Fibroblast of upper back skin (primary cell): Measurements from ENCODE around the gene PTPRD.
"Not testable (repeated sequence)": the region's sequence is repeated elsewhere in the genome, so short reads cannot be mapped to it uniquely, and the experiment has no call there.

Experiments
- DNase-seq: peaks from one replicate; pipeline ENCODE4 v3.0.0-alpha.2; 2013

Gene PTPRD

DNA sequence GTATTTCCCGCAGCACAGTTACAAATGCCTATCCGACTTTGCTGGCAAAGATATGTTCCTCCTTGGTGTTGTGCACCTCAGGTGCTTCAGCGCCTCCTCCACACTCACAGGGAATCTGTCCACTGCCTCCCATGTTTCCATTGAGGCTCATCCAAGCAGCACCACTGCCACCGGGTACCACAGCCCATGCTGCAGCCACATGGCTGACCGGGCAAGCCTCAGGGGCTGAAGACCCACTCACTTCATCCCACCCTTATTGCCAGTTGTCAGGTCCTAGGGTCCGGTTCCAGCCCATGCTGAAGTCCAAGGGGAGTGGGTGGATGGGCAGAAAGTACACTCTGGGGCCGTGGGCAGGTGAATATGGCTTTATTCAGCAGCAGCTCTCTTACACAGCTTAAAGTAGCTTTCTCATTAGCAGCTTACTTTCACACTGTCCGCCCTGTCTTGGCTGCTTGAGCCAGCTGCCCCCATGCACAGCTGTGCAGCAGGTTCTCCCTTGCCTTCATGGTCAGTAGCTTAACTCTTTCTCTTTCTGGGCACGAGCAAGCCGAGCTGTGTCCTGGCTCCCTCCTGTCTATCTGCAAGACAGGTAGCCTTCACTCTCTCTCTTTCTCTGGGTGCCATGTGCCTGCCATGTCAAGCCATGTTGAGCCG, 1052.3 kb downstream of the PTPRD start:
- no peak for DNase-seq

DNA sequence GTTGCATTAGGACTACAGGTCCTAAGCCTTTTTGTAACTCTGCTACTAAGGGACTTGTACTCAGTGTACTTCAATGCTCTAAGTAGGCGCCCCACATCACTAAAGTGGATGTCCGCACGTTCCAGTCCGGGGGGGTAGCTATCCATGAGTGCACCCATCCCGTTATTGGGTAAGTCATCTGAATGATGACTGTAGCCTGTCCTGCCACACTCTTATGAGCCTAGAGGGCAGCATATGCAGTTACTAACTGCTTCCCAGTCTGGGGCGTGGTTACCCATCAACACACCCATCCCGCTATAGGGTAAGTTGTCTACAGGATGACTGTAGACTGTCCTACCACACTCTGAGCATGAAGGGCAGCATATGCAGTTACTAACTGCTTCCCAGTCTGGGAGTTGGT, 1053.9 kb downstream of the PTPRD start:
- DNase-seq: no peak

DNA sequence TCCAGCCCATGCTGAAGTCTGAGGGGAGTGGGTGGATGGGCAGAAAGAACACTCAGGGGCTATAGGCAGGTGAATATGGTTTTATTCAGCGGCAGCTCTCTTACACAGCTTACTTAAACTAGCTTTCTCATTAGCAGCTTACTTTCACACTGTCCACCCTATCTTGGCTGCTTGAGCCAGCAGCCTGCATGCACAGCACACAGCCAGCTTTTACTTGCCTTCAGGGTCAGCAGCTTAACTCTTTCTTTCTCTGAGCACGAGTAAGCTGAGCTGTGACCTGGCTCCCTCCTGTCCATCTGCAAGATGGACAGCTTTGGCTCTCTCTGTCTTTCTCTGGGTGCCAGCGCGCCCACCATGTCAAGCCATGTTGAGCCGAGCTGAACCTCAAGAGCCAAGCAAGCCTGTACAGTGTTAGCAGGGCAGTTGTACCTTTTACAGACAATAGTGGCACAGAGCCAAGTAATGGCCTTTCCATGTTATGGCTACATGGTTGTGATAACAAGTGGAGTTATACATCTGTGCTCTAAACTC, 1054.9 kb downstream of the PTPRD start:
- no peak for DNase-seq

DNA sequence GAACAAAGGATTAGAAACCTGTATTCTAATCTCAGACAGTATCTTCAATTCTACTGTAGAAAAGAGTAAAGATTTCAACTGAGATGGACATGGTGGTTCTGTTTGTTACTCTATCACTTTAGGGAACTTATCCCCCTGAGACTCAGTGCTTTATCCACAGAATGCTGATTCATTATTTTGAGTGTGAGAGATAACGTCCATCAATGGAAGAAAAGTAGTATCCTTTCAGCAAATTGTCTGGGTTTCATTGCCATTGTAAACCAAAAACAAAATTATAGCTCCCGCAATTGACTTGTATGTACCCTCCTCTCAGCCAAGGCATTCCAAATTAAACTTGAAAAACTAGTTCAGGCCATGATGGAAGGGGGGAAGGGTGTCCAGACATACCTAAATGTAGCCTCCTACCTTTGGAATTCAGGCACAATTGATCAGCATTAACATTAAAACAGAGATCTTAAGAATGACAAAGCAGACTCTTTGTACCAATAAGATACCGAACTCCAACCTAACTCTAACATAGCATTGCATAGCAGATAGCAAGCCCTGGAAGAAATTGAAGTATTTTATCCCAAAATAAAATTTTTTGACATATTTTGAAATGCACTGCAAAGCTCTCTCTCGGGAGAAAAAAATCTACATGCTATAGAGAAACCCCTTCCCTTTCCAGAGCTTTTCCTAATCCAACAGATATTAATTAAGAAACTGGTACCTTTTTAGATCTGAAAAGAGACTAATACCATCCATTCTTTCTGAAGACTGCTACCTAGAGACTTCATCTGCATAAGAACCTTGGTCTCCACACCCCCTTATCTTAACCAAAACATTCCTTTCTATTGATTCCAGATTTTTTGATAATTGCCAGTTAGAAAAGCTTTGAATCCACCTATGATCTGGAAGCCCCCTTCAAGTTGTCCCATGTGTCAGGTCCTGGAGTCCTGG, 1055.7 kb downstream of the PTPRD start:
- DNase-seq: no peak

DNA sequence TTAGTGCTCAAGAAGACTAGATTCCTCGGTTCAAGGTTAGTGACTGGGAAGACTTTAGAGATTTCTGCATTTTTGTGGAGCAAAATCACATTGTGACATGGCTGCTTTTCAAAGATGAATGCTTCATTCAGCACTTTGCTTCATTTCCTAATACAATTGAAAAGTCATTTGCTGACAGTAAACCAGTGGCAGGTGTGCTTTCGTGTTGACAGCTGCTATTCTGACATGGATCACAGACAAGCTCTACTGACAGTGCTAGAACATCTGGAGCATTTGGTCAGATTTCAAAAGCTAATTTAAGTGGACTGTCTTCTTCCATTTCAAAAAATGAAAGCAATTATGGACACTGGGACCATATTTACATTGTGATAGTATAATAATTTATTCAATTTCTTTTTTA, 1060.1 kb downstream of the PTPRD start:
- no peak for DNase-seq

DNA sequence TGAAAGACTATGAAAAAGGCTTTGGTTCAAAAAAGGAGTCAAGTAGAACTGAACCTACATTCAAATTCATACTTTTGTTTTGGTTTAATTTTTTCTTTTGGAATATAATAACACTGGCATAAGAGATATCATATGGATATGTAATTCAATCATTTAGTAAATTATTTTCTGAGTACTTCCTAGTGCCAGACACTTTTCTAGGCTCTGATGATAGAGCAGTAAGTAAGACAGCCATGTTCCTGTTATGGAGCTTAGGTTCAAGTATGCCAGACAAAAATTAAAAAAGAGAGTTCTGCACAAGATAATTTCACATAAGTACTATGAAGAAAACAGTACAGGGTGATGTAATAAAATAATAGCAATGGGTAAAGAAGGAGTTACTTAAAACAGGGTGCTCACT, 1074.0 kb downstream of the PTPRD start:
- DNase-seq: no peak

DNA sequence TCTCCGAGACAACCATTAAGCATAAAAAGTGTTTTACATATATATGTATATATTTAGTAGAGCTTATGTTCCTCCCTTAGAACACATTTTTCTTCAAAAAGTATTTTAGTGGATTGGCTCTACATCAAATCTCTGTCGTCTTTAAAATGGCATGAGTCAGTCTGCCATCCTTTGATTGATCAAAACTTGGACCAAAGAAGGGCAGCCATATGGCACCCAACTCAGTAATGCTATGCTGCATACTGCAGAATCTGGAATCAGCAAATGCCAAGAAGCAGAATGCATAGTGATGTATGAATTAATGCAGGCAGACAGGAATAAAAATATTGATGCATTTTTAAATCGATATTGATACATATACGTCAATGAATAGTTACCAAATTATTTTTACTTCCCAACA, 1074.4 kb downstream of the PTPRD start:
- DNase-seq: no peak

DNA sequence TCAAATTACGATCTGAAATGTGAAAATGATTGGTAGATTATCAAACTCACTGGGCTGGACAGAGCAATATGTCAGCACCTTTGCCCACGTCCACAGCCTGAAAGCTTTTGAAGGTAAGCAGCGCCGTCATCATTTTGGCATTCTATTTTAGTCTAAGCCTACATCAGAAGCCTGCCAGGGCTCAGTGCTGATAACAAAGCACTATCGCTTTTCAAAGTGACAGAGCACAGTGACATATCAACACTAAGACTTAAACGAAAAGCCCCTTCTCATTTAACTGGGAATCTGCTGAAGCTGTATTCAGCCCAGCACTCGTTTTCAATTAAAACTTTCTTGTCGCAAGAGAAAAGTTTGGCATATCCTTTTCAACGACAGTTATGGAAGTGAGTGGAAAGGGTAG, 1076.3 kb downstream of the PTPRD start:
- no peak for DNase-seq

DNA sequence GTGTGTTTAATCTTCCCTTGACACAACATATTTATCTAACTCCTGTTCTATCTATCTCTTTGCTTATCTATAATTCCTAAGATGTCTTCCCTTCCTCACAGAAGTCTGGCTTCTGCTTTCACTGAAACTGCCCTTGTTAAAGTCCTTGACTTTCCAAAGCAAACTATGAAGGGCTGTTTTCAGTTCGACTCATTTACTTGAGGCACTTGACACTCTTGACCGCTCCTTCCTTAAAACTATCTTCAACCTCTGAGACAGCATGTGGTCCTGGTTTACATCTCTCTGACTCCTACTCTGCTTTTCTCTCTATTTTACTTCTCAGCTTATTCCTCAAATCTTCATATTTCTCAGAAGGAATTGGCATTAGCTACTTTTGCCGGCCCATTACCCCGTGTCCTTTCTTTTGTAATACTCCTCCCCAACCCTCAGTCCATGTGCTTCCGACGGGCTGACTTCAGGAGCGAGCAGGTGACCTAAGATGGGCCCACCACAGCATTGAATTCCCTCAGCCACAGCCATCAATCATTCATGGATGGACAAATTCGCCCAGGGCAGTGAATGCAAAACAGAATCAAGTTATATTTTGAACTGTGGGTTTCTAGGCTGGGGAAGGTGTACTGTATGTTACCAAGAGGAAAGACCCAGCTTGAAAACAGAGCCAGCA, 1089.2 kb downstream of the PTPRD start:
- DNase-seq: no peak

DNA sequence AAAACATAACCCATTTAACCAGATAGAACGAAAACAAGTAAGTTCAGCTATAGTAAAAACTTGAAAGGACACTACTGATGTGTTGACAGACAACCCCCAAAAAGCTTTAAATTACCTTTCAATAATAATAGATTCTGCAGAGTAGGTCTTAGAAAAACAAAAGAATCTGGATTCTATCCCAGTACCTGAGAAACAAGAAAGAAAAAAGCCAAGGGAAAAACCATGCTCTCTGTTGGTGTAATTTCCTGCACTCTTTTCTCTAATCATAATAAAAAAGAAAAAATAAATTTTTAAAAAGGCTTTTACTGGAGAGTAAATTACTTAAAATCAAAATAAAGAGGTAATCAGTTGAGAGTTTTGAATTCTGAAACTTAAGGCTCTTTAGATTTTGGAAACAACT, 1090.4 kb downstream of the PTPRD start:
- DNase-seq: no peak

DNA sequence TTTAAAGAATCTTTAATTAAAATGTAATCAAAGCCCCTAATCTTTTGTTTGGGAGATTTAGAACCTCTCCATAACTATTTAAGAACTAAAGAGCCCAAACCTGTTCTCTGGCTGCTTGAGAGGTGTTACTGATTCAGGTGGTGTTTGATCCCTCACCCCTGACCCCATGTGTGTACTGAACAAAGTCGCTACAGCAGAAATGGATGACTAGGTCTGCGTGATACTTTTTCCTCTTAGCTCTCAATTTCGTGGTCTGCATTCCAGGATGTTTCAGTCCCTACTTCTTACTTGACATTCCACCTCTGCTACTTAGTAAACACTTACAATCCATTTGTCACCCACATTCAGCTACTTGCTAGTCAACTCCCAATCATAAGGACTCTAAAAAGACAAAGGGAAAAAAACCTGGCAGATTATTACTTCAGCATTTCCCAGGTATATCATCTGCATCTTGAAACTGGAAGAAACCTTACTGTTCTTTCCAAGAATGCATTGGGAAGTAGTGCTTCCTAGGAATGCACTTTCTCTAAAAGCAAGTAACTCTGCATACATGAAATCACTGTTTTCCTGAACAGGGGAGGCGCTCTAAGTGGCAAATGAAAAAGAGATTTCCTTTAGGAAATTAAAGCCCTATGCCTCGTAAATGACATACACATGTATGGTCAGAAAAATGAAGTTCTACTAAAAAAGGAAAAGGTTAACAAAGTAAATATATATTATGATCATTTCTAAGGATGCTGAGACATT, 1091.6 kb downstream of the PTPRD start:
- DNase-seq: no peak

DNA sequence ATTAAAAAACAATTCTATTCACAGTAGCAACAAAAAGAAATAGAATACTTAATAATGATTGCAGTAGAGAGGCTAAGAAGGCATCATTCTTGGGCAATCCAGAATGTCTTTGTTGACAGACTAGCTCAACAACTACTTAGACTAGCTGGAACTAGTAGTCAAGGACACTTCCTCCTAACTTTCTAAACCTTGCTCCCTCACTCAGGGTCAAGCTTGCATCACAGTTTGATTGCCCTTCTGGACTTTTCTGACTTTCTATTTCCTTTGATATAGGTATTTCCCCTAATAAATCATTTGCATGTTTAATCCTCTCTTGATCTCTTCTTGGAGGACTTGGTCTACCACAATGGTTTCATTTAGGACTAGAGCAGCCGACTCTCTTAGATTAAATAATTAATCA, 1107.9 kb downstream of the PTPRD start:
- DNase-seq: no peak

DNA sequence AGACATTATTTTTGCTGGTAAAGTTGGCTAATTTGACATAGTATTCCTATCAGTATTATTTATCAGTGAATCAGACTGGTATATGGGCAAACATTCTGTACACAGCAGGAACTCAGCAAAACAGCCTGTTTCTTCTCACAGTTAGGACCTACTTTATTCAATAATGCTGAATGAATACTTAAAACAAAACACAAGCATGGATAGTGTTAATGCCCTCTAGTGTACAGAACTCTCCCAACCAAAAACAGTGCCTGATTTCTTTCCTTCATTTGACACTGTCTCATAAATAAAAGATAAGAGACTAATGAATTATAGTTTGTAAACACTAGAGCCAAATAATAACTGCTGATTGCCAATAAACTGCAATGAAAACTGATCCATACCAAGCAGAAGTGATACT, 1113.3 kb downstream of the PTPRD start:
- DNase-seq: no peak

DNA sequence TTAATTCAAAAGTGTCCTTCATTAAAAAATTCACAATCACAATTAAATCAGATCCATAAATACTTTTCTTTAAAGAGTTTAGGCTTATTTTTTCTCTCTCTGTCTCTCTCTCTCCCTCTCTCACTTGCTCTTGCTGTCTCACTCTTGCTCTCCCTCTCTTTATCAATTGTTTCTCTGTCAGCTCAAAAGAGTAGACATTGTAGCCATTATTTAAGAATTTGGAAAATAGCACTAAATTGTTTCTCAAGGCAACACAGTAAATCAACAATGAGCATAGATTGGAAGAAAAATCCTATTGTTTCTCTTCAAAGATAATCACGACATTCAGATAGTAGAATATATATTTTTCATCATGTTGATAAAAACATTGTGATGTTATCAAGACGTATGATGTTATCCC, 1114.0 kb downstream of the PTPRD start:
- DNase-seq: no peak

DNA sequence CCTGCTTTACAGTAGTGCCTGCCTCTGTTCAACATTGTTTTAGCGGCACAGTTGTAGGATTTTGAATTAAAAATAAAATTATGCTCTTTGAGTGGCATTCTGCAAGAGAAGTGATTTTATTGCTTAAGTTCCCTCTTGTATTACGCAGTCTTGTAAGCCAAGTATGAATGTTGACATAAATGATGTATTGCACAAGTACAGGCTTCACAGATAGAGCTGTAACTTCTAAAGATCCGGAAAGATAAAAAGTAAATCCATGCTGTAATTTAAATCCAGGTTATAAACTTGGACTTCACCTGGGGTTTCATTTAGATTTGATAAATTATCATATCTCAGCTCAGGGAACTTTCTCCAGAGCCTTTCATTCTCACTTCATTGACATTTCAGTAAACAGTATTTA, 1114.7 kb downstream of the PTPRD start:
- DNase-seq: no peak

DNA sequence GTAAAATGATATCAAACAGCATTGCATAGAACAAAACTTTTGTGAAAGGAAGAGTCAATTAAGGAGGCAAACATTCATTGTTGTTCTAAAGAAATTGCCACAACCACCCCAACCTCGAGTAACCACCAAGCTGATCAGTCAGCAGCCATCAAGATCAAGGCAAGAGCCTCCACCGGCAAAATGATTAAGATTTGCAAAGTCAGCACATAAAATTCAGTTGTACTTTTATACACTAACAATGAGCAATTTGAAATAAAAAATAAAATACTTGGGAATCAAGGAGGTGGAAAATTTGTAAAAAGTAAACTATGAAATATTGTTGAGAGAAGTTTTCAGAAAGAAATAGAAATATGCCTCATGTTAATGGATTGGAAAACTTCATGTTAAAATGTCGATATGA, 1118.5 kb downstream of the PTPRD start:
- DNase-seq: no peak

DNA sequence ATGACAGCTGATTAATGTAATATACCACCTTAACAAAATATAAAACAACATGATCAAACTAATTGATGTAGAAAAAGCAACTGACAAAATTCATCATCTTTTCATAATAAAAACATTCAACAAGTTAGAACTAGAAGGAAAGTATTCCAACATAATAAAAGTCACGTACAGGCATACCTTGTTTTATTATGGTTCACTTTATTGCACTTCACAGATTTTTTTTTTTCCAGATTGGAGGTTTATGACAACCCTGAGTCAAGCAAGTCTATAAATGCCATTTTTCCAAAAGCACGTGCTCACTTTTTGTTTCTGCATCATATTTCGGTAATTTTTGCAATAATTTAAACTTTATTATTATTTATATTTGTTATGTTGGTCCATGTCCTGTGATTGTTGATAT, 1120.3 kb downstream of the PTPRD start:
- no peak for DNase-seq

DNA sequence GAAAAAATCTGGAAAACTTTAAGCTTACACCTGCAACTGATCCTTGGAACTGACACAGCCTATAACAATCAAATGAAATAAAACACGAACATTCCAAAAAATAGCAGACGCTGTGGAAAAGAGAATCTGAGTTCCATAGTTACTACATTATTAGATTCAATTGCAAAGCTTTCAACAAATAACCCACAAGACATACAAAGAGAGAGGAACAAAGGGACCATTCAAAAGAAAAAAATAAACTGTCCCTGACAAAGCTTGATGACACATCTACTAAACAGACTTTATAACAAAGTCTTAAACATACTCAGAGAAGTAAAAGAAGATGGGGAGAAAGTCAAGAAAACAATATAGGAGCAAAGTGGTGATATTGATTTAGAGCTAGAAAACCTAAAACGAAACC, 1123.6 kb downstream of the PTPRD start:
- no peak for DNase-seq

DNA sequence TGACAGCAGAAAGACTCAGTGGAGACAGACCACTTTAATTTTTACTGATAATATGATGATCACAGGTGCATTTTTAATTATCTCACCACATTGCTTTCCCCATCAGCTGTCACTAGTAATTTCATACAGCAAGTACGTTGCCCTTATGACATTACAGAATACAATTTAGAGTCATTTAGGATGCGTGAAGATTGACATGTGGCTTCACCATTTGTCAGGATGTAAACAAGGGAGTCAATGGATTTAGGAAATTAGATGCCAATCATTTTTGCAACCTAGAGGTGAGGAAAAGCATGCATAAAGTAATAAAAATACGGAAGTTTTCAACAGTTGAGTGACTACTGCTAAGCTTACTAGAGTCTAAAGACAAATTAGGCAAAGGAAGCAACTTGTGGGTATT, 1129.6 kb downstream of the PTPRD start:
- no peak for DNase-seq

DNA sequence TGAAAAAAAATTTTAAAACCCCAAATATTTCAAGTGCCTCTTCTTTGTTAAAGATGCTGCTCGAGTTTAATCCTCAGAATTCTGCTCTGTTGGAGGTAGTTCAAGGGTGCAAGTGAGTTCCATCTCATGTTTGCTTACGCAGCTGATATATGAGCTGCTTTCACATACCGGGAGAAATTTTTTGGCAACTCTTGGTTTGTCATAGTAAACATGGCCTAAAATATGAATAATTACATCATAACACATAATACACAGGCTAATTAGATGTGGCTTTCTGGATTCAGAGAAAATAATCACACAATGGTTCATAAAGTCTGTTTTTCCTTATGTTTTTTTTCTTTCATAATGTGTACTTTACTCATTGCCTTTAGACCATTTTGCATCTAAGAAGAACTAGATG, 1134.1 kb downstream of the PTPRD start:
- no peak for DNase-seq

DNA sequence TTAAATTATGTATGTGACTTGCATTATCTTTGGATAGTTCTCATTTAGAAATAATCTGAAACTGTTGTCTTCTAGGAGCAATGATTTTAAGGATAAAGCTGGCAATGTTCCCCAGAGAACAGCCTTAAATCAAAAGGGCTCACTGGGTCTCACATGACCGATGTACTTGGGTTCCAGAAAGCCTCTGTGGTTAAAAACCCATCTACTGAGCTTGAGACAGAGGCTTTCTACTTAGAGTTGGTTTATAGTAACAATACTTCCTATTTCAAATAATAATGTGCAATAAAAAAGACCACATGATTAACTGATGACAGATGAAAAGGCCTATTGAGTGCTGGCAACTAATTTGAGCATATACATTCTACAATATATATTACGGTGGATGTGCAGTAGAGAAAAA, 1143.5 kb downstream of the PTPRD start:
- DNase-seq: no peak

DNA sequence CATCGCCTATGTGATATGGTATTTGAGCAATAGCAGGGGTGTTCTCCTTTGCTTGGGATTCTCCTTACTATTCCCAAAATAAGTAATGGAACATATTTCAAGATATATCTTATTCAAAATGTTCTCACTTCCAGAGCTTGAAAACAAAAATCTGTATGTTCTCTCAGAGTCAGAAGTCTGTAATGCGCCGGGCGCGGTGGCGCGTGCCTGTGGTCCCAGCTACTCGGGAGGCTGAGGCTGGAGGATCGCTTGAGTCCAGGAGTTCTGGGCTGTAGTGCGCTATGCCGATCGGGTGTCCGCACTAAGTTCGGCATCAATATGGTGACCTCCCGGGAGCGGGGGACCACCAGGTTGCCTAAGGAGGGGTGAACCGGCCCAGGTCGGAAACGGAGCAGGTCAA, 1170.9 kb downstream of the PTPRD start:
- DNase-seq: not testable (repeated sequence)

DNA sequence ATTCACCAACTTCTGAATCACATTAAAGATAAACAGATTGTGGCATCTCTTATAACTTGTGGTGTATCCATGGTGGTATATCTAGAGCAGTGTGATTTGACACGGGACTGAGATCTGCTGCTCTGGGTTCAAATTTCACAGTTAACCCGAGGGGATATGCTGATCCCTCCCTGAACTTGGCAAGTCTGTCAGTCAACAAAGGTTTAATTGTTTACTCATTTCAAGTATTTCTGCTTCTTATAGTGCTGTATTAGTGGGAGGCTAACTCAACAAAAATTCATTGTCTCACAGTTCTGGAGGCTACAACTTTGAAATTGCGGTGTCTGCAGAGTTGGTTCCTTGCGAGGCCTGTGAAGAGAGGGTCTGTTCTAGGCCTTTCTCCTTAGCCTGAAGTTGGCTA, 1175.2 kb downstream of the PTPRD start:
- no peak for DNase-seq
